Measurements from ENCODE around the gene RFTN1. TPM values are rescaled to one million over a fixed set of nuclear protein-coding genes. Genes with fewer than 3 reads are reported as not detected.

The RFTN1 gene
- total and polyA plus RNA-seq, 9 of the 15 experiments (the other 6 are each of a cell fraction or from before 2014, with no cell fraction given) = 0.08 to 0.51 (median 0.11) TPM; not detected in 6

DNA sequence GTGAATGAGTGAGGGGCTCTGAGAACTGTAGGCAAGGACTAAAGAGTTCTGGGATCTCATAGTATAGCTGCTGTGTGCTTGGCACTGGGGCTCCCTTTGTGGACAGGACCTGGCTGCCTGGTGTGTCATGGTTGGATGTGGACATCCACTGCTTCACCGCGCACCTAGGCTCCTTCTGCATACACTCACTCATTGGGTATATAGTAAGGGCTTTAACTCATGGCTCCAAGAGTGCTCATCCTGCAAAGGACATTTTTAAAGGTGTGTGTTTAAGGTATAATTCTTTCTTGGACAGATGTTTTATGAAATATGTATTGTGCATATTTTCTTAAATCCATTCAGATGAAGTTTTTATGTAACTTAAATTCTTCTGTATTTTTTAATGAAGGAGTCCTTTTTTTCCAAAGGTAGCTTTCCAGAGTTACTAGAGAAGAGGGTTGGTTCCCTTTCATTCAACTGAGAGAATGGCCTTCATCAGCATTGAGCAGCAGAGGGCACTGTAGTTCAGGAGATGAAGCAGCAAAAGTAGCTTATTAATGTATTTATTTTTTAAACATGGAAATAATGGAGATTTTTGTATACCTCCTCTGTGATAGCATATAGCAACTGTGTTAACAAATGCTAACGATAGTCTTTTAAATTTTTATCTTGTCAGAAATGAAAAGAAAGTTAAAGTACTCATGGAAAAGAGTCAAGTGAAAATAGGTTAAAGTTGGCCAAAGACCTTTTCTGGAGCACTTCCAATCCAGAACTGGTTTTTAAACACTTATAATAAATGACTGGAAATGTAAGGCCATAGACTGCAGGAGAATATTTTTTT, 223.3 kb downstream of the RFTN1 start (continued):
- TF ChIP-seq, protein P1, sequence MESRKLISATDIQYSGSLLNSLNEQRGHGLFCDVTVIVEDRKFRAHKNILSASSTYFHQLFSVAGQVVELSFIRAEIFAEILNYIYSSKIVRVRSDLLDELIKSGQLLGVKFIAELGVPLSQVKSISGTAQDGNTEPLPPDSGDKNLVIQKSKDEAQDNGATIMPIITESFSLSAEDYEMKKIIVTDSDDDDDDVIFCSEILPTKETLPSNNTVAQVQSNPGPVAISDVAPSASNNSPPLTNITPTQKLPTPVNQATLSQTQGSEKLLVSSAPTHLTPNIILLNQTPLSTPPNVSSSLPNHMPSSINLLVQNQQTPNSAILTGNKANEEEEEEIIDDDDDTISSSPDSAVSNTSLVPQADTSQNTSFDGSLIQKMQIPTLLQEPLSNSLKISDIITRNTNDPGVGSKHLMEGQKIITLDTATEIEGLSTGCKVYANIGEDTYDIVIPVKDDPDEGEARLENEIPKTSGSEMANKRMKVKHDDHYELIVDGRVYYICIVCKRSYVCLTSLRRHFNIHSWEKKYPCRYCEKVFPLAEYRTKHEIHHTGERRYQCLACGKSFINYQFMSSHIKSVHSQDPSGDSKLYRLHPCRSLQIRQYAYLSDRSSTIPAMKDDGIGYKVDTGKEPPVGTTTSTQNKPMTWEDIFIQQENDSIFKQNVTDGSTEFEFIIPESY (CRISPR knock-in tag; IDR thresholded peaks at IDR 0.05) = no peak
- no peak for TF ChIP-seq ZNF766 (CRISPR knock-in tag; conservative IDR thresholded peaks at IDR 0.05)
- TF ChIP-seq FIP1L1 (IDR thresholded peaks at IDR 0.05; ENCODE audit: low read depth, low read length, poor library complexity, severe bottlenecking) = no peak
- no peak for TF ChIP-seq EHMT2 (IDR thresholded peaks at IDR 0.05)
- no peak for TF ChIP-seq MCM2 (IDR thresholded peaks at IDR 0.05; ENCODE audit: low read depth)
- no peak for TF ChIP-seq RBM22 (IDR thresholded peaks at IDR 0.05; ENCODE audit: low read depth, low read length, poor library complexity, severe bottlenecking)
- no peak for TF ChIP-seq CEBPG (CRISPR knock-in tag; IDR thresholded peaks at IDR 0.05)
- no peak for TF ChIP-seq CEBPG (tag; conservative IDR thresholded peaks at IDR 0.05 in 1 of 2, IDR thresholded peaks at IDR 0.05 in 1 of 2)
- TF ChIP-seq, protein P2, sequence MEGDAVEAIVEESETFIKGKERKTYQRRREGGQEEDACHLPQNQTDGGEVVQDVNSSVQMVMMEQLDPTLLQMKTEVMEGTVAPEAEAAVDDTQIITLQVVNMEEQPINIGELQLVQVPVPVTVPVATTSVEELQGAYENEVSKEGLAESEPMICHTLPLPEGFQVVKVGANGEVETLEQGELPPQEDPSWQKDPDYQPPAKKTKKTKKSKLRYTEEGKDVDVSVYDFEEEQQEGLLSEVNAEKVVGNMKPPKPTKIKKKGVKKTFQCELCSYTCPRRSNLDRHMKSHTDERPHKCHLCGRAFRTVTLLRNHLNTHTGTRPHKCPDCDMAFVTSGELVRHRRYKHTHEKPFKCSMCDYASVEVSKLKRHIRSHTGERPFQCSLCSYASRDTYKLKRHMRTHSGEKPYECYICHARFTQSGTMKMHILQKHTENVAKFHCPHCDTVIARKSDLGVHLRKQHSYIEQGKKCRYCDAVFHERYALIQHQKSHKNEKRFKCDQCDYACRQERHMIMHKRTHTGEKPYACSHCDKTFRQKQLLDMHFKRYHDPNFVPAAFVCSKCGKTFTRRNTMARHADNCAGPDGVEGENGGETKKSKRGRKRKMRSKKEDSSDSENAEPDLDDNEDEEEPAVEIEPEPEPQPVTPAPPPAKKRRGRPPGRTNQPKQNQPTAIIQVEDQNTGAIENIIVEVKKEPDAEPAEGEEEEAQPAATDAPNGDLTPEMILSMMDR (IDR thresholded peaks at IDR 0.05 in 2 of 3, conservative IDR thresholded peaks at IDR 0.05 in 1 of 3; ENCODE audit: insufficient read depth in 2 of 3, low read depth in 1 of 3, low read length in 3 of 3) = peak; percentile 68 to 92 (median 77)
- TF ChIP-seq ZFP30 (CRISPR knock-in tag; IDR thresholded peaks at IDR 0.05; ENCODE audit: borderline replicate concordance) = no peak
- TF ChIP-seq, protein P3, sequence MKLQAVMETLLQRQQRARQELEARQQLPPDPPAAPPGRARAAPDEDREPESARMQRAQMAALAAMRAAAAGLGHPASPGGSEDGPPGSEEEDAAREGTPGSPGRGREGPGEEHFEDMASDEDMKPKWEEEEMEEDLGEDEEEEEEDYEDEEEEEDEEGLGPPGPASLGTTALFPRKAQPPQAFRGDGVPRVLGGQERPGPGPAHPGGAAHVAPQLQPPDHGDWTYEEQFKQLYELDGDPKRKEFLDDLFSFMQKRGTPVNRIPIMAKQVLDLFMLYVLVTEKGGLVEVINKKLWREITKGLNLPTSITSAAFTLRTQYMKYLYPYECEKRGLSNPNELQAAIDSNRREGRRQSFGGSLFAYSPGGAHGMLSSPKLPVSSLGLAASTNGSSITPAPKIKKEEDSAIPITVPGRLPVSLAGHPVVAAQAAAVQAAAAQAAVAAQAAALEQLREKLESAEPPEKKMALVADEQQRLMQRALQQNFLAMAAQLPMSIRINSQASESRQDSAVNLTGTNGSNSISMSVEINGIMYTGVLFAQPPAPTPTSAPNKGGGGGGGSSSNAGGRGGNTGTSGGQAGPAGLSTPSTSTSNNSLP (IDR thresholded peaks at IDR 0.05; ENCODE audit: borderline replicate concordance, low read depth, low read length) = no peak
- TF ChIP-seq NR1H2 (CRISPR knock-in tag; IDR thresholded peaks at IDR 0.05) = no peak
- TF ChIP-seq TEAD4 (IDR thresholded peaks at IDR 0.05; ENCODE audit: low read length) = no peak; the same call in 1 of the 2 replicates
- TF ChIP-seq TEAD4 (CRISPR knock-in tag; IDR thresholded peaks at IDR 0.05; ENCODE audit: borderline replicate concordance) = no peak
- TF ChIP-seq, protein P4, sequence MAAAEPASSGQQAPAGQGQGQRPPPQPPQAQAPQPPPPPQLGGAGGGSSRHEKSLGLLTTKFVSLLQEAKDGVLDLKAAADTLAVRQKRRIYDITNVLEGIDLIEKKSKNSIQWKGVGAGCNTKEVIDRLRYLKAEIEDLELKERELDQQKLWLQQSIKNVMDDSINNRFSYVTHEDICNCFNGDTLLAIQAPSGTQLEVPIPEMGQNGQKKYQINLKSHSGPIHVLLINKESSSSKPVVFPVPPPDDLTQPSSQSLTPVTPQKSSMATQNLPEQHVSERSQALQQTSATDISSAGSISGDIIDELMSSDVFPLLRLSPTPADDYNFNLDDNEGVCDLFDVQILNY (CRISPR knock-in tag; IDR thresholded peaks at IDR 0.05) = no peak
- TF ChIP-seq FOXA3 (CRISPR knock-in tag; conservative IDR thresholded peaks at IDR 0.05 in 1 of 2, IDR thresholded peaks at IDR 0.05 in 1 of 2) = no peak
- TF ChIP-seq PURB (CRISPR knock-in tag; IDR thresholded peaks at IDR 0.05; ENCODE audit: low read depth) = no peak
- TF ChIP-seq RCOR1 (IDR thresholded peaks at IDR 0.05; ENCODE audit: borderline replicate concordance in 1 of 2, low read depth in 2 of 2, low read length in 2 of 2) = no peak
- TF ChIP-seq ARID2 (IDR thresholded peaks at IDR 0.05) = peak; percentile 78; the same call in 1 of the 2 replicates
- no peak for TF ChIP-seq POLR2A (conservative IDR thresholded peaks at IDR 0.05)
- TF ChIP-seq MTA1 (IDR thresholded peaks at IDR 0.05; ENCODE audit: borderline replicate concordance) = no peak
- TF ChIP-seq ZBED1 (IDR thresholded peaks at IDR 0.05) = no peak
